22Rv1 (cell line): ENCODE data around the gene SPAG6.
"Not testable (repeated sequence)": the region's sequence is repeated elsewhere in the genome, so short reads cannot be mapped to it uniquely, and the experiment has no call there.

Experiments used
- H3K27ac ChIP-seq: fragments of 450-650 bp; 2 replicates; pipeline ENCODE4 v1.5.1; 2017
- ZFX ChIP-seq: fragments of 450-650 bp; IDR thresholded peaks from 2 replicates; pipeline ENCODE4 v1.6.1; 2017; ENCODE audit warnings: antibody characterized with exemption, borderline replicate concordance
- TF ChIP-seq, protein P1 (sequence below): fragments of 450-650 bp; IDR thresholded peaks from 2 replicates; pipeline ENCODE4 v1.5.1; 2017; ENCODE audit warnings: mild to moderate bottlenecking

The SPAG6 gene

DNA sequence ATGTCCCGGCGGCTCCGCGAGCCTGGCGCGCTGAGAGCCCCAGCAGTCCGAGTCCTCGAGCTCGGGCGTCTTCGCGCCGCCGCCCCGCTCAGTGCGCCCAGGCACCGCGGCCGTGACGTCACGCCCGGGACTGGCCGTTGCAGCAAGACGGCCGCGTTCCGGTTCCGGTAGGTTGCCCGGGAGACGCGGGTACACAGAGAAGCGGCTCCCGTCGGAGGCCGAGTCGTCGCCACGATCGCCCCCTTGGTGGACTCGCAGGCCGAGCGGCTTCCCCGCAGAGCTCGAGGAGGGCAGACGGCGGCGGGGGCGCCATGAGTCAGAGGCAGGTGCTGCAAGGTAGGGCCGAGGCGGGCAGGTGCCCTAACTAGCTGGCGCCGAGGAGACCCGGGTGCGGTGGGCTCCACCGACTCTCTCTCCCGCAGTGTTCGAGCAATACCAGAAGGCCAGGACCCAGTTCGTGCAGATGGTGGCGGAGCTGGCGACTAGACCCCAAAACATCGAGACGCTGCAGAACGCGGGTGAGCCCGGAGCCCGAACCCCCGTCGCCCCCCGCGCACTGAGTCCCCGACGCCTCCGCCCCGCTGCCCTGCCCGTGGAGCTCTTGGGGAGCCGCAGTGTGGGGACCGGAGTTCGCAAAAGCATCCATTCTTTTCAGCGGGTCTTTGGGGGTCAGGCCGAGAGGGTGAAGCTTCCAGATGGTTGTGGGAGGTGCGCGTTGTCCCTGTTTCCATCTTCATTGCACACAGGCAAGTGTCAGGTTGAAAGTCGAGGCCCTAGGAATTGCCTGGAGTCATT is at the start of gene SPAG6:
Gene SPAG6 (plus strand): TSS at position 196 of the 795 bp plus-strand sequence. CDS start 116 bp downstream, at position 312.
- TF ChIP-seq, protein P1, sequence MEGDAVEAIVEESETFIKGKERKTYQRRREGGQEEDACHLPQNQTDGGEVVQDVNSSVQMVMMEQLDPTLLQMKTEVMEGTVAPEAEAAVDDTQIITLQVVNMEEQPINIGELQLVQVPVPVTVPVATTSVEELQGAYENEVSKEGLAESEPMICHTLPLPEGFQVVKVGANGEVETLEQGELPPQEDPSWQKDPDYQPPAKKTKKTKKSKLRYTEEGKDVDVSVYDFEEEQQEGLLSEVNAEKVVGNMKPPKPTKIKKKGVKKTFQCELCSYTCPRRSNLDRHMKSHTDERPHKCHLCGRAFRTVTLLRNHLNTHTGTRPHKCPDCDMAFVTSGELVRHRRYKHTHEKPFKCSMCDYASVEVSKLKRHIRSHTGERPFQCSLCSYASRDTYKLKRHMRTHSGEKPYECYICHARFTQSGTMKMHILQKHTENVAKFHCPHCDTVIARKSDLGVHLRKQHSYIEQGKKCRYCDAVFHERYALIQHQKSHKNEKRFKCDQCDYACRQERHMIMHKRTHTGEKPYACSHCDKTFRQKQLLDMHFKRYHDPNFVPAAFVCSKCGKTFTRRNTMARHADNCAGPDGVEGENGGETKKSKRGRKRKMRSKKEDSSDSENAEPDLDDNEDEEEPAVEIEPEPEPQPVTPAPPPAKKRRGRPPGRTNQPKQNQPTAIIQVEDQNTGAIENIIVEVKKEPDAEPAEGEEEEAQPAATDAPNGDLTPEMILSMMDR = no peak
- H3K27ac ChIP-seq = no peak within 1 kb of the TSS

- TF ChIP-seq, protein P1 = no peak
- TF ChIP-seq ZFX = no peak
- H3K27ac ChIP-seq = no peak overlapping the region
These were observed 44.1 kb upstream of the SPAG6 start for GRCh38 chr10:22301193-22301592.

DNA sequence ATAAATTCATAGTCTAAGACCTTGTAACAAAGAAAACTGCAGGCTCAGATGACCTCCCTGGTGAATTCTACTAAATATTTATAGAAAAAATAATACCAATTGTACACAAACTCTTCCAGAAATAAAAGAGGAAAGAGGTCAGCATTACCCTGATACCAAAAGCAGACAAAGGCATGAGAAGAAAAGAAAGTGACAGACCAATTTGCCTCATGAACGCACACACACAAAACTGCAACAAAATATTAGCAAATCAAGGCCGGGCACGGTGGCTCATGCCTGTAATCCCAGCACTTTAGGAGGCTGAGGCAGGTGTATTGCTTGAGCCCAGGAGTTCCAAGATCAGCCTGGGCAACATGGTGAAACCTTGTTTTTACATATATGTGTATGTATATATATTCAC is 41.8 kb upstream of the SPAG6 start:
- no peak overlapping the region for H3K27ac ChIP-seq
- TF ChIP-seq, protein P1 = no peak
- no peak for TF ChIP-seq ZFX

GRCh38 chr10:22305721-22306120 is 39.6 kb upstream of the SPAG6 start:
- no peak overlapping the region for H3K27ac ChIP-seq
- no peak for TF ChIP-seq ZFX
- TF ChIP-seq, protein P1 = no peak

DNA sequence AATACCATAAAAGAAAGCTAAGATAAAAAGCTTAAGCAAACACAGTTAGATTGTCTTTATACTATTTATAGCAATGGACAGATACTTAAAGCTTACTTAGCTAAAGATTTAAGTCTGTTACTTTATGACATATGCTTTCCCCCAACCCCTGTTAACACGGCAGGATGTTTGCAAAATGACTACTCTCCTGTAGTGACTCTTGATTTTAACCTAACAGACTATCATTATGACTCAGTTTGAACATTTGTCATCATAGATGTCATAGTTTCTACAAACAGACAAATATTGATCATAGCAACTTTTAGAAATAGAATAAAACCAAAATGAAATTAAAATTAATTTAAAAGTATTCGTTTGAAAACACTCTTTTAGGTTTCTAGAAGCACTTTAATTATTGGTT is 36.9 kb upstream of the SPAG6 start:
- TF ChIP-seq ZFX = no peak
- TF ChIP-seq, protein P1 = no peak
- no peak overlapping the region for H3K27ac ChIP-seq

GRCh38 chr10:22309180-22310000 is 35.9 kb upstream of the SPAG6 start:
- TF ChIP-seq ZFX = no peak
- TF ChIP-seq, protein P1 = no peak
- no peak overlapping the region for H3K27ac ChIP-seq

DNA sequence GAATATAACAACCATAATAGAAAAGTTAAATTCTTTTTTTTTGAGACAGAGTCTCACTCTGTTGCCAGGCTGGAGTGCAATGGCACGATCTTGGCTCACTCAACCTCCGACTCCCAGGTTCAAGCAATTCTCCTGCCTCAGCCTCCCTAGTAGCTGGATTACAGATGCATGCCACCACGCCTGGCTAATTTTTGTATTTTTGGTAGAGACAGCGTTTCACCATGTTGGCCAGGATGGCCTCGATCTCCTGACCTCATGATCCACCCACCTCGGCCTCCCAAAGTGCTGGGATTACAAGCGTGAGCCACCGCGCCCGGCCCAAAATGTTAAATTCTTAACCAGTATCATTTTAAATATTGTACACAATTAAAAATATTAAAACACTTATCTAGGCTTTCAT is 35.3 kb upstream of the SPAG6 start:
- H3K27ac ChIP-seq = not testable (repeated sequence)
